NCI-H2107 treated with DMSO at 0.1 percent for 48 hours (cell line): ENCODE results near the gene AXIN1.
A peak's percentile ranks its signal among the peaks of the same experiment; 100 is the strongest.

Source experiments
- DNase-seq: peaks from one replicate; lab custom pipeline; 2025; ENCODE audit not compliant: unreplicated experiment; lab: John Stamatoyannopoulos, UW

Gene AXIN1

DNA sequence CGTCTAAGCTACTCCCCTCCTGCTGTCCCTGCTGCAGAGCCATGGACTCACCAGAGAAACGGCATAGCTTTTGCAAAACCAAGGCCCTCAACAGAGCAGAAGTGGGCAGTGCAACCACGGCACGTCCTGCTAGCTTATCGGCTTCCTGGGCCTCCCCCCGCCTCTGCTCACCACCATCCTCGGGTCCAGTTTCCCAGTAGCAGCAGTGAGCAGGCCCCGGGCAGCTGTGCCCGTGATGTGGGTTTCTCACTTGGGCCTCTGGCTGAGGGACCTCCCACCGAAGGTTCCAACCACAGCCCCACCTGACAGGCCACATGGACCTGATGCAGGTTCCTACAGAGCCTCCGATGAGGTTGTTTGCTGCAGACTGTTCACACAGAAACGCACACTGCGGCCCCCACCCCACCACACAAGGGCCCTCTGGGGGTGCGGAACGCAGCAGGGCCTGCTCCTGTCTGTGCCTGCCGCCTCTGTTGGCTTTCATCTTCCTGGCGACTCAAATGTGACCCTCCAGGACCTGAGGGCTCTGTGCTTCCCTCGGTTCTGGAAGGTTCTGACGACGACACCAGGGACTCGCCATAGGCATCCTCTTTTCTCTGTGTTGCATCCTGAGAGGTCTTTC is 44.7 kb downstream of the AXIN1 start:
- DNase-seq = no peak

DNA sequence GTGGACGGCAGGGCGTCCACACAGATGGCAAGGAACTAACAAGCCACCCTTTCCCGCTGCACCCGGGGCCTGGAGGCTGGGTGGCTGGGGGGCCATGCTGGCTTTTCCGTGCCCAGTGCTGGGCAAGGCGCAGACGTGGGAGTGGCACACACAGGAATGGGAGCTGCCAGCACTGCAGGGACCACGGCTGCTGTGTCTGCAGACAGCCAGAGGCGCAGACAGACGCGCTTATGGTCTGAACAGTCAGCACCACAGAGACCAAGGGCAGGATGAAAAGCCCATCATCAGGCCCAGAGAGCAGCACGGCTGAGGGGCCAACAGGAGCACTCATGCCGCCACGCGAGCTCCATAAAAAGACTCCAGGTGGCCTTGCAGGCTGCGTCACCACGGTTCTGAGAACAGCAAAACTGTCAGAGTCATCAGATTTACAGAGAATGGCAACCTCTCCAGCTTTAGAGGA is 45.6 kb downstream of the AXIN1 start:
- DNase-seq = peak; percentile 21

DNA sequence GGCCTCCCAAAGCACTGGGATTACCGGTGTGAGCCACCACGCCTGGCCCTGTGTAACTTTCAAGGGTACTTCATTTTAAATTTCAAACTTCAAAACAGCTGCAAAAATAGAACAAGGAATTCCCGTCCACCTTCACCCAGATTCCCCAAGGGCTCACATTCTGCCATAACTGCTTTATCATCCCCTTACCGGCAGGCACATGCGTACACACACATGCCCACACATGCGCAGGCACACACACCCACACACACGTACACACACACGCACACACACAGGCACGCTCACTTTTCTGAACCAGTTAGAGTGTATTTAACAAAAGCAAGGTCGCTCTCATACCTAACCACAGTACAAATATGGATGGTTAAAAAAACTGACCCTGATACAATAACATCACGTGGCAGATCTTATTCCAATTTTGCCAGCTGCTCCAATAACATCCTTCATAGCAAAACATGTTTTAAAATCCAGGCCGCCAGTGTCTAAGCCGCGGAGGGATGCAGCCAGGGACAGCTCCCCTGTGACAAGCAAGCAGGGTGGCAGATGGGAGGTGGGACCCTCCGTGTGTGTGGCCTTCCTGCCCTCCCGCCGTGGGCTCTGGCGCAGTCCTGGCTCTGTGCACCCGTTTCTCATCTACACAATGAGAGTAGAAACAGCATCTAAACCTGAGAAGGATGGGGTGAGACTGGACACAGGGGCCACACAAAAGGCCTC is 46.5 kb downstream of the AXIN1 start:
- DNase-seq = peak; percentile 89

DNA sequence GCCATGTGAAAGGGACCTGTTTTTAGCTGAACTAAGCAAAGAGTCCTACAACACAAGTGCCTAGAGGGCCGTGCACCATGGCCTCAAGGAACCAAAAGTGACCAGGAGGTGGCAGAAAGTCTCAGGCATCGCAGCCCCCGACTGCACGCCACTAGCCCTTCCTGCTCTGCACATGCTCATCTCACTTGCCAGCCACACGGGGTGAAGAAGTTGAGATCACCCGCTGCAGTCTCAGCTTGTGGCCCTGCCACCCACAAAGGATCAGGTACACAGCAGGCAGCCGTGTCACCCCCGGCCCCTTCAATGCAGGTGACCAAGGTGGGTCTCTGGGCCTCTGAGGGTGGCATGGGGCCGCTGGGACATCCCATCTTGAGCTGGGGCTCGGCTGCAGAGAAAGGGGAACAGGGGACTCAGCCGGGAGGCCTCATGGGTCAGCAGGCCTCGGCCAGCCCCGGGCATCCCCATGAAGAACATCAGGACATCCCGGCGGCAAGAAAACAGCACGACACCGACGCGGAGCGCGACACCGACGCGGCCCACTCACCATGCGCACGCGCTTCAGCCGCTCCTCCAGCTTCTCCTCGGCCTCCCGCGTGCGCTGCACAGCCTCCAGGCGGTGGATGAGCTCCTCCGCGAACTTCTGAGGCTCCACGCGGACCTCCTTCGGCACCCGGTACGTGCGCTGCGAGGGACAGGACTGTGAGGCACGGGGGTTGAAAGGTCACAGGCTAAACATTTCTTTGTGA is 48.6 kb downstream of the AXIN1 start:
- no peak for DNase-seq

DNA sequence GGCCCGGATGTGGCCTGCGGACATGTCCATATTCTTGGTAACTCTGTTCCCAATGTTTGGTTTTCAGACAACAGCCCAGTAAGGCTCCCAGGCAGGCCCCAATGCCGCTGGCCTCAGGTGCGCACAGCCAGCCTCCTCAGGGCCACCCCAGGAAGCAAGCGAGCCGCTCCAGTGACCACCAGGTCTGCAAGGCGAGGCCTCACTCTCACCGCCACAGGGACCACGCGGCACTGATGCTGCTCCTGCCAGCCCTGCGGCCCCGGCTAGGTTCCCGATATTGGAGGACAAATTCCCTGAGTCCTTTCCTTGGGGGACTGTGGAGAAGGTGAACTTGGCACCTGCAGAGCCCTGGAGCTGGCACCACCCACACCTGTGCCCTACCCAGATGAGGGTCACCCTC is 50.6 kb downstream of the AXIN1 start:
- no peak for DNase-seq

DNA sequence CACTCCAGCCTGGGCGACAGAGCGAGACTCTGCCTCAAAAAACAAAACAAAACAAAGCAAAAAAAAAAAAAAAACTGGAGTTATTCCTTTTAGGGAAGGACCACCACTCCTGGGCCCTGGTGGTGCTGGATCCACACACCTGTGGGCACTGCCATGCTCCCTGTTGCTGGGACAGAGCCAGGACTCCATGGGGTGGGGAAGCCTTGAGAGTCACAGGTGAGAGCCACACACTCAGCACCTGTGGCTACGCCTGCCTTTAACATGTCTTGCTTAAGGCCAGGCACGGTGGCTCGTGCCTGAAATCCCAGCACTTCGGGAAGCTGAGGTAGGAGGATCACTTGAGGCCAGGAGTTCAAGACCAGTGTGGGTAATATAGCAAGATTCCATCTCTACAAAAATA is 51.3 kb downstream of the AXIN1 start:
- DNase-seq = no peak

DNA sequence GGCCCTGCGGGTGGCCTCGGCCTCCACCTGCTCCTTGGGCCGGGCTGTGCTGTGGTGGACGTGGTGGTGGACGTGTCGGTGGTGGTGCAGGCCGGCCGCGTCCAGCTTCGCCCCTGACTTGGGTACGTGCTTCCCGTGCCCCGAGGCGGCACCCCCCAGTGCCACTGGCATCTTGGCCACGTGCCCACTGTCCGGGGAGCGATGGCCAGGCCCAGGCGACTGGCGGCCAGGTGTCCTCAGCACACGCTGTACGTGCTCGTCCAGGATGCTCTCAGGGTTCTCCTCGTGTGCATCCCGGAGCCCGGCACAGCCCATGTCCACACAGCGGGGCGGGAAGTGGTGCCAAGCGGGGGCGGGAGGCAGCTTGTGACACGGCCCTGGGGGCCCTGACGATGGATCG is 54.7 kb downstream of the AXIN1 start:
- DNase-seq = no peak

DNA sequence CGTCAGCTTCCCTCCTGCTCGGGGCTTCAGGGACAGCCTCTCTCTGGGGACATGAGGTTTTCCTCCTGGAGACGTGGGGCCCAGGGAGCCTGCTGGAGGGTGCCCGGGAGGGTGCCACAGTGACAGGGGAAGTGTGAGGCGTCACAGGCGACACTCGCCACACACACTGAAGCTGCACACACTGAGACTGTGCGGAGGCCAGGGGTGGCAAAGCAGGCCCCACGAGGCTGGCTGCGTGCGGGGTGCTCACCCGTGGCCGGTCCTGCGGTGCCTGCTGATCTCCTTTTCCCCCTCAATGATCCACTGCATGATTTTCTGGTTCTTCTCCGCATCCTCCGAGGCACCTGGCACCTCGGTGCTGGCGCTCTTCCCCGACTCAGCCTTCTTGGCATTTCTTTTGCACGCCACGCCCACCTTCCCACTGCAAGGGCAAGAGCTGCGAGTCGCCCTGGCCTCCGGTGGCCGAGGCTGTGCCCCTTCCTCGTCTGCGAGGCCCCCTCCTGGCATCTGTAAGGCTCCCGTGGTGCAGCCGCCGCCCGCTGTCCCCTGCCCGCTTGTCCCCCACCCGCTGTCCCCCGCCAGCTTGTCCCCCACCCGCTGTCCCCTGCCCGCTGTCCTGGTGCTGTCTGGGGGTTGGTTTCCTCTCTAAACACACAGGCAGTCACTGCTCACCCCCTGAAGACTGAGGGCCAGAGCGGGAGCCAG is 55.6 kb downstream of the AXIN1 start:
- no peak for DNase-seq

DNA sequence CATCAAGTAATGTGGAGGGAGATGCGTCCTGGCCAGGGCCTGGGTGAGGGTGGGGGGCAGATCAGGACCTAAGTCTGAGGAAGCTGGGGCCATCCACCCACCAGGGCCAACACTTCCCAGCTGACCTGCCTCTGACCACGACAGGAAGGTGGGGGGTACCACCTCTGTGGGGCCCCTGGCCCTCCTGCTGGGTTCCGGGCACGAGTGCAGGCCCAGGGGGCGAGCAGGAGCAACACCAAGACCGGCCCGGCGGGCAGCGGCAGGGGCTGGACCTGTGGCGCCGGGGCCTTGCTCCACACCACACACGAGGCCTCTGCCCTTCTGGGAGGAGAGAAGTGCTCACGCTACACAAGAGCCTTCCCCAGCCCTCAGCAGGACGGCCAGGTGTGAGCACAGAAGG is 56.2 kb downstream of the AXIN1 start:
- DNase-seq = no peak

DNA sequence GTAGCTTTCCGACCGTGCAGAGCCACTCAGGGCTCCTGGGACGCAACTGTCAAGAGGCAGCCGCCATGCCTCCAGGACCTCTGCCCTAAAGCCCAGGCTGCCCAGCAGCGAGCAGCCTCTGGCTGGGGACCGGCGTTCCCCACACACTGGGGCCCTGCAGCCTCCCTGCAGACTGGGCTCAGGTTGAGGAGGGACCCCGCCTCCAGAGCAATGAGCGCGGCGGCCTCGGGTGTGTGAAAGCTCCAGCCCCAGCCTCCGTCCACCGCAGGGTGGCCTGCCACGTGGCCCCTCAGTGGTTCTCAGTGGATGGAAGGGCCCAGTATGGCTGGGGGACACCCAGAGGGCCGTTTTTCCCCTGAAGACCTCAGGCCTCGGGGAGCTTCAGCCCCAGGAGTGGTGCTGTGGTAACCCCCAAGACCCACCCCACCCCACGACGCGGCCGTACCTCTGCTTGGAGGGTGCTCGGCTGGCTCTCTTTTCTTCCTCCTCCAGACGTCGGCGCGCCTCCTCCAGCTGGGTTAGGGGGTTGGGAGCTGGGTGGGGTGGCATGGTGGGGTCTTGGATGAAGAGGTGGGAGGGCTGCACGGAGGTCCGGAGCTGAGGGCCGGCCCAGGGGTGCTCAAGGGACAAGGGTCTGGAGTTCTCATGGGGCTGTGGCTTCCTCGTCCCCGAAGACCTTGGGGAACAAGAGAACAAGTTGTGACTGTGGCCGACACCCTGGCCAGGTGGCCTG is 59.3 kb downstream of the AXIN1 start:
- no peak for DNase-seq

DNA sequence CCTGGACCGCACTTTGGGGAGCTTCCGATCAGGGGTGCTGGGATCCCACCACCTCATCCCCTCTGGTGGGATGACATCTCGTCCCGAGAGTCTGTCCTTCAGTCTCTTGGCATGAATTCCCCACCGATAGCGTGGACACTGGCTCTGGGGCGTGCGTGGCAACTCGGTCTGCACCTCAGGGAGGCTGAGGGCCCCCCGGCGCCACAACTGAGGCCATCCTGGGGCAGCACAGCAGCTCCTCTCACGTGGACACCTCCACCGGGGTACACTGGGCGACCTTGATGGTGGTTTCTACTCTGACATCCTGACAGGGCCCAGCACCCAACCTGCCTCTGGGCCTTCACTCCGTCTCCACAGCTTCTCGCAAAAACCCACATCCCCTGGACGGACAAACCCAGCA is 61.0 kb downstream of the AXIN1 start:
- no peak for DNase-seq

DNA sequence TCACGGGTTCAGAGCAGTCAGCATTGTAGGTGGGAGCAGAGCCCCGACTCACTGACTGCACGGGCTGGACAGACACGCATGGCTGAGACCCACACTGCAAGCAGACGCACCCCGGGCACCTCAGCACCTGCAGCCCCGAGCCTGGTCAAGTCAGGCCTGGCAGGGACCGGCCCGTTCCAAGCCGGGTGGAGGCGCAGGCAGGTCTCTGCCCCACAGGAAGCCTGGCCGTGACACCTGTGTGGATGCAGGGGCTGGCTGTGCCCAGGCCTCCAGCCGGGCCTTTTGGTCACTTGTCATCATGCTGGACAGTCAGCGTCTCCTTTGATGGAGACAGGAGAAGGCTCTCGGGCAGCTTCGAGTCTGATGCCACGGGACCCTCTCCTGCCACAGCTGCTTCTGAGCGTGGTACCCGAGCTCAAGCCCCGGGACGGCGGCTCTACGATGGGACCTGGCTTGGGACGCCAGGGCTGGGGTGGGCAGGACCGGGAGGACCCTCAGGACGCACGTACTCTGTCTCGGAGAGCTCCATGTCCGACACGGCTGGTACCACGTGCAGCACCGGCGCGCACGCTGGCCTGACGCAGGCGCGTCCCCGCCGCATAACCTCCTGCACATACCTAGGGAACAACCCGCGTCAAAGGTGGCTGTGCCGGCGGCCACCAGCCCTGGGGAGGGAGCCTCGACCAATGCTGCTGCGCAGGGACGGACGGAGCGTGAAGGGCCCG is 61.7 kb downstream of the AXIN1 start:
- DNase-seq = no peak

DNA sequence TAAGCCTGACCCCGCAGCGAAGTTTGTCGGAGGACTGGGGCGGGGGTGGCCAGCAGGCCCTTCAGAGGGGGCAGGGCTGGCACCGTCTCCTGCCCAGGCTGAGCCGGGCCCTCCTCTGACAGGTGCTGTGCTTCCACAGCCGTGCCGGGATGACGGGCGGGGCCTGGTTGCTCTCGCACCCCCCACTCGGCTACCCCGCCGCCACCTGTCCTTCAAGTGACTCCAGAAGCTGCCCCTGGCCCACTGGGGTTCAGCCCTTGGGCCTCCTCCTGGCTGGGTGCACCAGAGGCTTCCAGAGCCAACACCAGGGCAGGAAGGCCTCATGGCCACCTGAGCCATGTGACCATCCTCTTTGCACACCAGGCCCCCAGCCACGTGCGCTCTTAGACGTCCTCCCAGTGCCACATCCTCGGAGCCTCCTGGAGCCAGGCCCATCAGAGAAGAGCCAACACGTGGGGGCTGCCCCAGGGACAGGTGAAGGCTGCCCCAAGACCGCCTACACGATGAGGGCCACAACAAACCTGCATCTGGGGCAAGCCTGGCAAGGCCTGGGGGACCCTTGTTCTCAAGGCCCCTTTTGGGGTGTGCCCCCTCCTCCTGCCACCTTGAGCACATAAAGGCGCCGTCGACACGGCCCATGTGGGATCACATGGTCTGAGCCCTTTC is 62.4 kb downstream of the AXIN1 start:
- DNase-seq = no peak

DNA sequence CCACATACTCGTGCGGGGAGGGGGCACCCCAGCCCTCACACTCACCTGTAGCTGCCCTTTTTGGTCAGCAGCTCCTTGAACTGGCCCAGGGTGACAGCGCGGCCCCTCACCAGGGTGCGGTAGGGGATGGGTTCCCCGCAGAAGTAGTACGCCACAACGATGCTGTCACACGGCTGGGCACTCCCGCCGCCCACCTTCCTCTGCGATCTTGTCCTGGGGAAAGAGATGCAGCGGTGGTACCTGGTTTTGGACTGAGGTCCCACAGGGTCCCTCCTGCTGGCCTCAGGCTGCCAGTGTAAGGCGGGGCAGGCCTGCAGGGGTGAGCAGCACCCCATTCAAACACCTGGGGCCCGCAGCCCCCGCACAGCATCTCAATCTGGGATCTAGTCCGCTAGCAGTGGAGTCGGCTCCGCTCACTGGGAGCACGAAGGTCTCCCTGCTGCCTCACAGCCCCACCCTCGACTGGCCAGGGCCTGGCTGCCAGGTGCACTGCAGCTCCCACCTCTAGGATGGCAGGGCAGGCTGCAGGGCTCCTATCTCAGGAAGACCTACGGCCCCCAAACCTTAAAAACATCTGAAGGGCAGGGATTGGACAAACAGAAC is 63.0 kb downstream of the AXIN1 start:
- no peak for DNase-seq

DNA sequence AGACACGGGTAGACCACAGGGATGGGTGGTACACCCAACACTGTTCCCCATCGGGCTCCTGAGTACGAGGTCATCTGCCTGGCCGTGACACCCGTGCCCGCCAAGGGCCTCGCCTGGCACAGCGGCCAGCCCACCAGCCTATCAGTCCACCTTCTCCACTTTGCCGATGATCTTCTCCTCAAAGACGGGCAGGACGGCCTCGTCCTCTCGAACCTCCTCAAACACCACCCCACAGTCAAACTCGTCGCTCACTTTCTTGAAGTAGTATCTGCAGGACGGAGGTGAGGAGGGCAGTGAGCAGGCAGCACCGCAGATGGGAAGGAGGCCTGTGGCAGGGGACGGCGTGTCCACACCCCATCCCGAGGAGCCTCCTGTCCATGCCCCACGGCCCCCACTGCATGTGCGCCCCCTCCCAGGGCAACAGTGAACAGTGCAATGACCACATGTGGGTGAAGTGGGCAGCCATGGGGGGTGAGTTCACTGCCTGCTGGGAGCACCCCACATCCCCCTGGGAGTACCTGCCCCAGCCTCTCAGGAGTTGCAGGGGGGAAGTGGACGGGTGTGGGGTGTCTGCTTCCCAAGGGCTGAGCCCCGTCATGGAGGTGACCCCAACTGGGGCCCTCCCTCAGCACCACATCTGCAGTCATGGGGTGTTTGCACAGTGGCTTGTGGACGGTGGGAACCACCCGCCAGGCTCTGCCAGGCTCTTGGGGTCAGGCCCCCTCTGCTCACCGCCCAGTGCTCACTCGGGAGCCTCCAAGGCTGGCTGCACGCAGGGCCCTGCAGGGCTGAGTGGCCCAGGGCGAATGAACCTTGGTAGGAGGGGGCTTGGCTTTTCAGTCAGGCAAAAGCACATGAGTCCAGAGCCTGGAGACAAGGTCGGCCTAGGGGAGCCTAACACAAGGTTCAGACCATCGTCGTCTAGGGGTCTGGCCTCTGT is 64.3 kb downstream of the AXIN1 start:
- no peak for DNase-seq

DNA sequence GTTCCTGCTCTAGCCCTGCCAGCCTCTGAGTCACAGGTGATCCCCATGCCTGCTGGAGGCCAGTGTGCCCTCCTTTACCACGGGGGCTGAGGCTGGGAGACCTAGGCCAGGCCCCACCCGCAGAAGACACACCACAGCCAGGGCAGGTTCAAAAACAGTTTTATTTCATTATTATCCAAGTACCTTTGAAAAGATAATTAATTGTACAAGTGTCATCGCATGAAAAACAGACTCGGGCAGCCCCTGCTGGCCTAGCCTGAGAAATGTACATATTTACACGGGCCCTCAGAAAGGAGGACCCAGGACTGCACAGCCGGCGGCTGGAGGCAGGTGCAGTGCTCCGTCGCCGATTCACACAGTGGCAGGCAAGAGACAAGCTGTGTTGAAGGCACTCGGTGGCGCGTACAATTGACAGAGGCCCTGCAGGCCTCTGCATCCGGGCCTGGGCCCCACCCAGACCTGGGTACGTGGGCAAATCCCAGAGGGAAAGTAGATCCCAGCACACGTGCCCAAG is 65.2 kb downstream of the AXIN1 start:
- peak; percentile 30 for DNase-seq

DNA sequence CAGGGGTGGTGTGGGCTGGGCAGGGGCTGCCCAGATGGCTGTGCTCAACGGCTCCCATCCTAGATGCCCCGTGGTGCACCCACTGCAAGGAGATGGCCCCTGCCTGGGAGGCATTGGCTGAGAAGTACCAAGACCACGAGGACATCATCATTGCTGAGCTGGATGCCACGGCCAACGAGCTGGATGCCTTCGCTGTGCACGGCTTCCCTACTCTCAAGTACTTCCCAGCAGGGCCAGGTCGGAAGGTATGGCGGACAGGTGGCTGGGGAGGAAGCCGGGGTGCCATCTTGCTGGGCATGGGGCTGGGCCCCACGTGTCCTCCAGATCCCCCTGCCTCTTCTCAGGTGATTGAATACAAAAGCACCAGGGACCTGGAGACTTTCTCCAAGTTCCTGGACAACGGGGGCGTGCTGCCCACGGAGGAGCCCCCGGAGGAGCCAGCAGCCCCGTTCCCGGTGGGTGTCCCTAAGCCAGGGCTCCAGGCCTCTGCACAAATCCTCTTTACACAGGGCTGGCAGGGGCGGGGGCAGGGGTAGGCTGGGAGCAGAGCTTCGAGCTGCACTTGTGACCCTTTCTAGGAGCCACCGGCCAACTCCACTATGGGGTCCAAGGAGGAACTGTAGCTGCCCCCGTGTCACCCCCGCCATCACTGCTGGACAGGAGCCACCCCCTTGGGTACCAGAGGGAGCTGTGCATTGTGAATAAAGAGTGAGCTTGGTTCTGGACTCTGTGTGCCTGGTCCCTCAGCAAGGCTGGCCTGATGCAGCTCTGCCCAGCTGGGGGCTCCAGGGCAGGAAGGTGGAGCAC is 65.8 kb downstream of the AXIN1 start:
- DNase-seq = no peak
